HepG2 (cell line): ENCODE results near the gene ATP6V0A1. TPM values are rescaled to one million over a fixed set of nuclear protein-coding genes. Genes with fewer than 3 reads are reported as not detected.

Experiments
- ASH2L ChIP-seq: fragments of 300-600, 200-600 bp; sonication (generic); IDR thresholded peaks from 2 replicates; pipeline ENCODE4 v1.7.0; 2017; ENCODE audit warnings: low read depth, mild to moderate bottlenecking, moderate library complexity, mixed read lengths, low read length; ENCODE audit not compliant: insufficient read length
- ATRX ChIP-seq: sonication (generic); formaldehyde crosslinking; IDR thresholded peaks from 2 replicates; pipeline ENCODE4 v1.4.0; 2020; ENCODE audit warnings: missing genetic modification reagents, borderline replicate concordance
- BRCA1 ChIP-seq: sonication (generic); formaldehyde crosslinking; IDR thresholded peaks from 2 replicates; pipeline ENCODE4 v1.4.0; 2020; ENCODE audit warnings: missing genetic modification reagents
- CBX5 ChIP-seq: sonication (generic); formaldehyde crosslinking; IDR thresholded peaks from 2 replicates; pipeline ENCODE4 v1.4.0; 2020; ENCODE audit warnings: missing genetic modification reagents, borderline replicate concordance
- GLMP ChIP-seq: sonication (generic); formaldehyde crosslinking; IDR thresholded peaks from 2 replicates; pipeline ENCODE4 v1.9.0; 2021; ENCODE audit warnings: missing genetic modification reagents, mild to moderate bottlenecking, borderline replicate concordance
- HMGXB4 ChIP-seq, 2 experiments: sonication (generic) in 1 of 2; formaldehyde crosslinking in 1 of 2; IDR thresholded peaks; 2 replicates each; pipeline versions ENCODE4 v1.4.0 to v1.6.1; 2018 to 2020; ENCODE audit warnings: missing genetic modification reagents in 2 of 2, borderline replicate concordance in 1 of 2, low read depth in 1 of 2, mild to moderate bottlenecking in 1 of 2, missing biosample characterization in 1 of 2
- HOXA7 ChIP-seq: sonication (generic); formaldehyde crosslinking; IDR thresholded peaks from 2 replicates; pipeline ENCODE4 v1.8.1; 2022; ENCODE audit warnings: mild to moderate bottlenecking, missing genetic modification reagents, moderate library complexity
- MLX ChIP-seq: IDR thresholded peaks from 2 replicates; pipeline ENCODE4 v1.6.1; 2016
- PRDM15 ChIP-seq: sonication (generic); formaldehyde crosslinking; IDR thresholded peaks from 2 replicates; pipeline ENCODE4 v1.4.0; 2020; ENCODE audit warnings: missing genetic modification reagents
- SOX5 ChIP-seq: IDR thresholded peaks from 2 replicates; pipeline ENCODE4 v1.6.1; 2016; ENCODE audit warnings: borderline replicate concordance
- SP1 ChIP-seq, 2 experiments: fragments of 450-650 bp in 1 of 2; sonication (generic) in 1 of 2; formaldehyde crosslinking in 1 of 2; IDR thresholded peaks; 2 replicates each; pipeline versions ENCODE4 v1.4.0 to v1.6.1; 2016 to 2020; ENCODE audit warnings: missing genetic modification reagents in 1 of 2
- SPEN ChIP-seq: sonication (generic); formaldehyde crosslinking; IDR thresholded peaks from 2 replicates; pipeline ENCODE4 v1.5.1; 2020; ENCODE audit warnings: low read depth, mild to moderate bottlenecking, missing genetic modification reagents
- ZBTB7B ChIP-seq: sonication (generic); formaldehyde crosslinking; IDR thresholded peaks from 2 replicates; pipeline ENCODE4 v1.4.0; 2020; ENCODE audit warnings: missing genetic modification reagents
- ZKSCAN5 ChIP-seq: sonication (generic); formaldehyde crosslinking; IDR thresholded peaks from 2 replicates; pipeline ENCODE4 v1.5.1; 2020; ENCODE audit warnings: mild to moderate bottlenecking, missing genetic modification reagents
- ZNF44 ChIP-seq: sonication (generic); formaldehyde crosslinking; IDR thresholded peaks from 2 replicates; pipeline ENCODE4 v1.5.1; 2020; ENCODE audit warnings: mild to moderate bottlenecking, missing genetic modification reagents
- ZNF639 ChIP-seq: conservative IDR thresholded peaks from 2 replicates; pipeline ENCODE4 v1.6.1; 2018; ENCODE audit warnings: missing genetic modification reagents
- ZNF670 ChIP-seq: sonication (generic); formaldehyde crosslinking; IDR thresholded peaks from 2 replicates; pipeline ENCODE4 v1.8.0; 2022; ENCODE audit warnings: mild to moderate bottlenecking, missing genetic modification reagents, borderline replicate concordance
- ZSCAN9 ChIP-seq: IDR thresholded peaks from 2 replicates; pipeline ENCODE4 v1.6.1; 2016; ENCODE audit warnings: borderline replicate concordance
- polyA plus RNA-seq, 8 experiments: library from polyadenylated mRNA; depleted of rRNA in 3 of 8; stranded (reverse) in 7 of 8; unstranded in 1 of 8; fragments of >200 nt; fragmentation: Illumina TruSeq in 4 of 8; extraction: Trizol in 4 of 8; gene quantifications; 2 replicates each; pipeline versions ENCODE4 v1.2.1 to v1.2.3, GENCODE V29; 2011 to 2016; ENCODE audit warnings: low read depth in 4 of 8, missing spikeins in 1 of 8, mixed read lengths in 1 of 8; ENCODE audit not compliant: insufficient read depth in 1 of 8
- total RNA-seq, 5 experiments: library from RNA; depleted of rRNA; stranded (reverse); fragments of >200 nt; fragmentation: Illumina TruSeq; extraction: Trizol; gene quantifications; 2 replicates each; pipeline ENCODE4 v1.2.3, GENCODE V29; 2016; ENCODE audit warnings: low read depth in 1 of 5
- TF ChIP-seq, protein P1 (sequence below): sonication (generic); formaldehyde crosslinking; IDR thresholded peaks from 2 replicates; pipeline ENCODE4 v1.4.0; 2020; ENCODE audit warnings: missing genetic modification reagents

Gene ATP6V0A1
- total and polyA plus RNA-seq, 2 of the 13 experiments (the other 11 are each of a cell fraction or from before 2014, with no cell fraction given), result 27.9 to 54.1 TPM

DNA sequence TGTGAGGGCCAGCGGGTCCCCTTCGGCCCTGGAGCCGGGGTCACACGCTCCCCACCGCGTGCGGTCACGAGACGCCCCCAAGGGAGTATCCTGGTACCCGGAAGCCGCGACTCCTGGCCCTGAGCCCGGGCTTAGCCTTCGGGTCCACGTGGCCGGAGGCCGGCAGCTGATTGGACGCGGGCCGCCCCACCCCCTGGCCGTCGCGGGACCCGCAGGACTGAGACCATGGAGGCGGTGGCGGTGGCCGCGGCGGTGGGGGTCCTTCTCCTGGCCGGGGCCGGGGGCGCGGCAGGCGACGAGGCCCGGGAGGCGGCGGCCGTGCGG lies 77.3 kb downstream of the ATP6V0A1 start, which contains the start of gene NAGLU (continued):
- TF ChIP-seq PRDM15 (CRISPR knock-in tag) (0 out of 2 replicates have a peak, but pooled peaks have one; percentile 42), HOXA7 (no peak), GLMP (CRISPR knock-in tag) (no peak), SPEN (CRISPR knock-in tag) (peak; percentile 58; the same call in 1 of the 2 replicates), SP1 (IDR thresholded peaks at IDR 0.05) (no peak), SP1 (CRISPR knock-in tag; IDR thresholded peaks at IDR 0.05) (0 out of 2 replicates have a peak, but pooled peaks have one; percentile 54), ZNF44 (no peak), HMGXB4 (CRISPR knock-in tag; IDR thresholded peaks at IDR 0.05; ENCODE audit: borderline replicate concordance in 1 of 2, low read depth in 1 of 2) (0 out of 4 replicates have a peak, but pooled peaks have one; percentile 11 to 16), SOX5 (CRISPR knock-in tag) (peak; percentile 67; the same call in 1 of the 2 replicates), BRCA1 (CRISPR knock-in tag) (0 out of 2 replicates have a peak, but pooled peaks have one; percentile 39), MLX (CRISPR knock-in tag) (peak; percentile 84), ASH2L (peak; percentile 16), ZSCAN9 (CRISPR knock-in tag) (peak; percentile 77; the same call in 1 of the 2 replicates), ATRX (CRISPR knock-in tag) (no peak), ZBTB7B (CRISPR knock-in tag) (peak; percentile 95), ZNF670 (CRISPR knock-in tag) (peak; percentile 69; the same call in 1 of the 2 replicates), CBX5 (CRISPR knock-in tag) (peak; percentile 60; the same call in 1 of the 2 replicates), ZNF639 (CRISPR knock-in tag) (0 out of 2 replicates have a peak, but pooled peaks have one; percentile 32), ZKSCAN5 (CRISPR knock-in tag) (no peak)
- TF ChIP-seq, protein P1, sequence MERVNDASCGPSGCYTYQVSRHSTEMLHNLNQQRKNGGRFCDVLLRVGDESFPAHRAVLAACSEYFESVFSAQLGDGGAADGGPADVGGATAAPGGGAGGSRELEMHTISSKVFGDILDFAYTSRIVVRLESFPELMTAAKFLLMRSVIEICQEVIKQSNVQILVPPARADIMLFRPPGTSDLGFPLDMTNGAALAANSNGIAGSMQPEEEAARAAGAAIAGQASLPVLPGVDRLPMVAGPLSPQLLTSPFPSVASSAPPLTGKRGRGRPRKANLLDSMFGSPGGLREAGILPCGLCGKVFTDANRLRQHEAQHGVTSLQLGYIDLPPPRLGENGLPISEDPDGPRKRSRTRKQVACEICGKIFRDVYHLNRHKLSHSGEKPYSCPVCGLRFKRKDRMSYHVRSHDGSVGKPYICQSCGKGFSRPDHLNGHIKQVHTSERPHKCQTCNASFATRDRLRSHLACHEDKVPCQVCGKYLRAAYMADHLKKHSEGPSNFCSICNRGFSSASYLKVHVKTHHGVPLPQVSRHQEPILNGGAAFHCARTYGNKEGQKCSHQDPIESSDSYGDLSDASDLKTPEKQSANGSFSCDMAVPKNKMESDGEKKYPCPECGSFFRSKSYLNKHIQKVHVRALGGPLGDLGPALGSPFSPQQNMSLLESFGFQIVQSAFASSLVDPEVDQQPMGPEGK, result peak; percentile 92
